NCI-H345 treated with DMSO at 0.1 percent for 48 hours (cell line): ENCODE measurements around the gene SELENBP1.

Source experiments
- DNase-seq: peaks from one replicate; lab custom pipeline; 2025; ENCODE audit not compliant: unreplicated experiment; lab: John Stamatoyannopoulos, UW

The SELENBP1 gene

GRCh38 chr1:151344291-151344690, 28.2 kb downstream of the SELENBP1 start:
- no peak for DNase-seq

- no peak for DNase-seq
These were observed 28.9 kb downstream of the SELENBP1 start for GRCh38 chr1:151343587-151343986.

GRCh38 chr1:151342569-151342968, 29.9 kb downstream of the SELENBP1 start:
- DNase-seq, result no peak

GRCh38 chr1:151342021-151342420, 30.5 kb downstream of the SELENBP1 start:
- no peak for DNase-seq

- peak; percentile 94 for DNase-seq
These were observed 31.4 kb downstream of the SELENBP1 start for GRCh38 chr1:151340870-151341754.

- DNase-seq, result no peak
These were observed 35.9 kb downstream of the SELENBP1 start for GRCh38 chr1:151336556-151336955.

GRCh38 chr1:151334822-151335221, 37.7 kb downstream of the SELENBP1 start:
- no peak for DNase-seq

GRCh38 chr1:151327903-151328674, 44.4 kb downstream of the SELENBP1 start:
- DNase-seq, result no peak

GRCh38 chr1:151327223-151327902, 45.1 kb downstream of the SELENBP1 start, which contains the start of gene PI4KB:
Gene PI4KB, minus strand, starts transcription at chr1:151327416. Its CDS starts 10,935 bp downstream, at chr1:151316481.
- peak; percentile 100 for DNase-seq

DNA sequence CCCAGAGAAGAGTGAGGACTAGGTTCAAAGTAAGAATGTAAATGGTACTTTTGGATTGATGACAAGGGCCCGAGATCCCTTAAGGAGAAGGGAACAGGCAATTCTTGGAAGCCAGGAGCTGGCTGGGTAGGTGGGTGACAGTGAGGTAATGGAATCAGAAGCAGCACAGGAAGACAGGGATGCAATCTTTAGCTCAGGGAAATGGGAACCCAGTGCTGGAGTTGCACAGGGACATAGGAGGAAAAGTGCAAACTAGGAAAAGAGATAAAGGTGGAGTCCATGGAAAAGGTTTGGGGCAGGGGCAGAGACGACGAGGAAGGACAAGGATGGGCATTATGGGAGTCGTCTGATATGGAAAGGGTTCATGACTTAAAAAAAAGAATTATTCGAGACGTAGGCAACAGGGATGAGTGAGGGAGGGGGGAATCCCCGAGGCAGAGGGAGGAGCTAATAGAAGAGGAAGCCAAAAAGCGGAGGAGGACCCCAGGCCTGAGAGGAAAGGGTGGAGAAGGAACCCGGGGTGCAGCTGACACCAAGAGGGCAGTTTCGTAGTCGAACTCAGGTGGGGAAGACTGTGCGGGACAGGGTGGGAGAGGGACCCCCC, 45.8 kb downstream of the SELENBP1 start:
- DNase-seq, result no peak

DNA sequence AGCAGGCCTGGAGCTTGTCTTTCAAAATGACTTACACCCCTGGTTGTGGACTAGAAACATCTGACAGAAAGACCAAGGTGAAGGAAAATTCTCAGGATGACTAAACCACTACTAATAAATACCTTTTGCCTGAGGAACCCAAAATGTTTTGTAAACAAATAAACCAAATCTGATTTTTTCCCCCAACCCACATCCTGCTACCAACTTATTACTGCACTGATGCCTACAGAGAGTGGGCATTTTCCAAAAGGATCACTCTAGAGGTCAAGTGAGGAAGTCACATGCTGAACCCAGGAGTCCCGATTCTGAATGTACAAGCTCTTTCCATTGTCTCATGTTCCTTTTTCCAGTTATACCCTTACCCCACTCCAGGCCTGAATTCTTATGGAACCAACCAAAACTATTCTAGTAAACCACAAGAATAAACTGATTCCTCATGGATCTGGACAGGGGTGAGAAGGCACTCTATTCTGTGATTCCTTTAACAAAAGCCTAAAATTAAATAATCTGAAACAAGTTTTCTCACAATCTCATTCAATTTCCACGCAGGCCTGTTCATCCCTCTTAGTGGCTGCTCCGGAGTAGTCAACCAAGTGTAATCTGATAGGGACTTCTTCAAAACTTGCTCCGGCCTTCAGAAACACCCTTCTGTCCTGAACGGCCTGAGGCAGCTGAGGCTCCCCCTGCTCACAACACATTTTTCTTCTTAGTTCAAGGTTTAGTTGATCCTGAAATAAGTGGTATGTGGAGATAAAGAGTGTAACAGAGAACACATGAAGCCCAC, 46.7 kb downstream of the SELENBP1 start:
- no peak for DNase-seq

- no peak for DNase-seq
These were observed 47.3 kb downstream of the SELENBP1 start for GRCh38 chr1:151325231-151325630.

DNA sequence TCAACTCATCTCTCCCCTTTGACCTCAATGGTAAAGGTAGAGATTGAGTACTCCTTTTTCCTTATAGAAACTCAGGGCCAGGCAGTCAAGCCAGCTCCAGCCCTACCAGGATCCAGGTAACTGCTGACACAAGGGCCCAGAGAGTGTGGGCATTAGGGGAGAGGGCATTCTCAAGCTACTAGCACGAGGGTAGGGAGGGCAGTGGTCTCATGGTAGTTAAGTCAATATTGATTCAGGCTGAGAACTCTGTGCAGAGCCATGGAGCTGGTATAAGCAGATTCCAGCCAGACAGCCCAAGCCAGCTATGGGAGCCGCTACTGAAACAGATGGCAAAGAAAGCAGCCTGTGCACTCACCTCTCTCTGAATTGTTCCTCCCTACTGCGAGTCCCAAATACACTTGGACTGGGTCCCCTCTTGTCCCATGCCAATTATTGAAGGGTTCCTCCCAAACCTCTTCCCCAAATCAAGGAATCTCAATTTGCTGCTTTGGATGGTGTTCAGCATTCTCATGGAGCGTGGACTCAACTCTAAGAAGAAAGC, 48.0 kb downstream of the SELENBP1 start:
- no peak for DNase-seq

GRCh38 chr1:151318975-151319374, 53.5 kb downstream of the SELENBP1 start:
- no peak for DNase-seq

- DNase-seq, result no peak
These were observed 56.8 kb downstream of the SELENBP1 start for GRCh38 chr1:151315565-151316235.
